ENCODE data around the gene FA2H. TPM values are rescaled to one million over a fixed set of nuclear protein-coding genes. Genes with fewer than 3 reads are reported as not detected.
A peak's percentile ranks its signal among the peaks of the same experiment; 100 is the strongest.

FA2H gene
- total and polyA plus RNA-seq, 2 of the 13 experiments (the other 11 are each of a cell fraction or from before 2014, with no cell fraction given) = 0.20 TPM; not detected in 1

DNA sequence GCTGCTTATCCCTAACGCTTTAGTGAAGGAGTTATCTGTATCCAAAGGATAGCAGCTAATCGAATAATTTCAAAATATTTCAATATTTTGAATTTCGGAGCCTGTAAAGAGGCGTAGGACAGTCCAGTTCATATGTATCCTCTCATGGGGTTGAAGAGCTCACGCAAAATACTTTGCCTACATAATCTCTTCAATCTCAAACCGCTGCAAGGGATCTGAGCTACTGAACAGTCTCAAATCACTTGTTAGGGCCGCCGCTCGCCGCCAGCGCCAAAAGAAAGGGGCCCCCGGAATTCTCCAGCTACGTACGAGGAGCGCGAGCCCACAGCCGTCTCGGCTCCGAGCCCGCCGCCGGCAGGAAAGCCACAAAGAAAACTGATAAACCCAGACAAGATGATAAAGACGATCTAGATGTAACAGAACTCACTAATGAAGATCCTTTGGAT is 107.3 kb downstream of the FA2H start (continued):
- TF ChIP-seq KDM2A (CRISPR knock-in tag; IDR thresholded peaks at IDR 0.05; ENCODE audit: borderline replicate concordance, low read depth) (no peak), ZSCAN21 (CRISPR knock-in tag; IDR thresholded peaks at IDR 0.05; ENCODE audit: borderline replicate concordance) (no peak), RNF2 (conservative IDR thresholded peaks at IDR 0.05; ENCODE audit: low read depth) (no peak), SIN3A (IDR thresholded peaks at IDR 0.05; ENCODE audit: borderline replicate concordance, low read depth, low read length) (no peak), GATAD1 (CRISPR knock-in tag; IDR thresholded peaks at IDR 0.05) (no peak), NCOR1 (IDR thresholded peaks at IDR 0.05; ENCODE audit: borderline replicate concordance, low read length) (peak; percentile 30; the same call in 1 of the 2 replicates), ELF4 (CRISPR knock-in tag; IDR thresholded peaks at IDR 0.05; ENCODE audit: borderline replicate concordance) (no peak), ZNF430 (CRISPR knock-in tag; IDR thresholded peaks at IDR 0.05) (no peak), MTF1 (CRISPR knock-in tag; IDR thresholded peaks at IDR 0.05) (no peak), ZNF263 (CRISPR knock-in tag; IDR thresholded peaks at IDR 0.05) (no peak), ZSCAN25 (CRISPR knock-in tag; IDR thresholded peaks at IDR 0.05) (no peak), FOXP4 (CRISPR knock-in tag; IDR thresholded peaks at IDR 0.05) (no peak), ATF1 (CRISPR knock-in tag; IDR thresholded peaks at IDR 0.05) (no peak), NR2F6 (IDR thresholded peaks at IDR 0.05) (no peak), NR2F6 (CRISPR knock-in tag; IDR thresholded peaks at IDR 0.05) (no peak), ZNF784 (CRISPR knock-in tag; IDR thresholded peaks at IDR 0.05; ENCODE audit: borderline replicate concordance) (0 out of 2 replicates have a peak, but pooled peaks have one; percentile 11), CHD4 (IDR thresholded peaks at IDR 0.05; ENCODE audit: borderline replicate concordance, low read length) (no peak), ZBTB21 (CRISPR knock-in tag; IDR thresholded peaks at IDR 0.05) (no peak), KDM6A (CRISPR knock-in tag; IDR thresholded peaks at IDR 0.05; ENCODE audit: low read depth) (no peak), KDM5A (IDR thresholded peaks at IDR 0.05; ENCODE audit: borderline replicate concordance, low read length) (peak; percentile 91; the same call in 1 of the 2 replicates), ZNF276 (CRISPR knock-in tag; IDR thresholded peaks at IDR 0.05; ENCODE audit: low read depth) (no peak), BORCS8-MEF2B (CRISPR knock-in tag; IDR thresholded peaks at IDR 0.05) (no peak), ZNF720 (CRISPR knock-in tag; IDR thresholded peaks at IDR 0.05) (no peak), ZNF644 (CRISPR knock-in tag; IDR thresholded peaks at IDR 0.05; ENCODE audit: low read depth) (no peak), ZBTB25 (CRISPR knock-in tag; IDR thresholded peaks at IDR 0.05) (no peak), HNRNPLL (IDR thresholded peaks at IDR 0.05; ENCODE audit: low read depth, low read length, poor library complexity, severe bottlenecking) (peak; percentile 54), ZNF17 (CRISPR knock-in tag; IDR thresholded peaks at IDR 0.05) (no peak), SKI (IDR thresholded peaks at IDR 0.05; ENCODE audit: partially characterized antibody) (no peak), KDM1A (CRISPR knock-in tag; IDR thresholded peaks at IDR 0.05) (no peak), AKAP8 (CRISPR knock-in tag; IDR thresholded peaks at IDR 0.05) (no peak)
